Endodermal cell (in vitro differentiated cells): Measurements from ENCODE around the gene LIMS1. TPM values are rescaled to one million over a fixed set of nuclear protein-coding genes. Genes with fewer than 3 reads are reported as not detected.

ENCODE experiments used
- DNase-seq: peaks from one replicate; pipeline ENCODE4 v3.0.0-alpha.2; 2017
- H3K27ac ChIP-seq: 2 replicates; pipeline ENCODE4 v1.5.1; 2013; ENCODE audit warnings: mild to moderate bottlenecking, low read depth, low read length, moderate library complexity
- H3K27me3 ChIP-seq: 2 replicates; pipeline ENCODE4 v1.6.1; 2013; ENCODE audit warnings: mild to moderate bottlenecking, low read length, moderate library complexity; ENCODE audit not compliant: insufficient read depth, control insufficient read depth, poor library complexity, severe bottlenecking
- H3K36me3 ChIP-seq: 2 replicates; pipeline ENCODE4 v1.7.0; 2013; ENCODE audit warnings: mild to moderate bottlenecking, low read length, moderate library complexity; ENCODE audit not compliant: control insufficient read depth, insufficient read depth
- H3K4me1 ChIP-seq: one replicate; pipeline ENCODE4 v1.7.0; 2013; ENCODE audit warnings: low read length; ENCODE audit not compliant: control insufficient read depth, insufficient read depth
- H3K4me3 ChIP-seq: 2 replicates; pipeline ENCODE4 v1.5.1; 2013; ENCODE audit warnings: mild to moderate bottlenecking, low read length, moderate library complexity
- H3K9ac ChIP-seq: 2 replicates; pipeline ENCODE4 v1.6.1; 2013; ENCODE audit warnings: mild to moderate bottlenecking, low read length, moderate library complexity; ENCODE audit not compliant: poor library complexity, severe bottlenecking; ENCODE audit errors: extremely low read depth
- H3K9me3 ChIP-seq: 2 replicates; pipeline ENCODE4 v1.6.1; 2013; ENCODE audit warnings: mild to moderate bottlenecking, low read length, moderate library complexity; ENCODE audit not compliant: control insufficient read depth
- H3K27ac Mint-ChIP-seq: 2 replicates; pipeline ENCODE4 v1.8.0; 2020; ENCODE audit warnings: mixed read lengths
- H3K27me3 Mint-ChIP-seq: 2 replicates; pipeline ENCODE4 v1.8.0; 2021; ENCODE audit warnings: mild to moderate bottlenecking, mixed read lengths; ENCODE audit not compliant: insufficient read depth
- H3K36me3 Mint-ChIP-seq: 2 replicates; pipeline ENCODE4 v1.8.0; 2020; ENCODE audit warnings: low read depth, mixed read lengths
- H3K4me1 Mint-ChIP-seq: 2 replicates; pipeline ENCODE4 v1.8.0; 2020; ENCODE audit warnings: mixed read lengths
- H3K4me3 Mint-ChIP-seq: 2 replicates; pipeline ENCODE4 v1.8.0; 2020; ENCODE audit warnings: mild to moderate bottlenecking, moderate library complexity, mixed read lengths
- H3K9me3 Mint-ChIP-seq: 2 replicates; pipeline ENCODE4 v1.8.0; 2020; ENCODE audit warnings: mild to moderate bottlenecking, mixed read lengths
- CTCF ChIP-seq: fragments of 200-600 bp; sonication (generic); conservative IDR thresholded peaks from 2 replicates; pipeline ENCODE4 v1.5.0; 2021; ENCODE audit warnings: antibody characterized with exemption, mild to moderate bottlenecking
- whole genome bisulfite sequencing, 2 experiments: methylation state at CpG; one replicate each; pipeline versions ENCODE4 v1.1.5 to v1.1.7; 2013; ENCODE audit warnings: missing lambda C conversion rate in 2 of 2, mixed read lengths in 1 of 2; ENCODE audit not compliant: insufficient coverage in 1 of 2, insufficient read length in 1 of 2; 5-methylcytosine and 5-hydroxymethylcytosine counted together
- total RNA-seq, 2 donors: library from RNA; stranded (reverse); fragmentation: NEBNext Ultra II Directional in 1 of 2; extraction: Animal tissue kit (Norgen Biotek cat#: 25700) in 1 of 2; gene quantifications; 2 replicates in 1 of 2; 3 replicates in 1 of 2; pipeline ENCODE4 v1.2.1, GENCODE V29; 2021

The LIMS1 gene
- total RNA-seq, 2 donors from 2014 or later: 45.9 to 46.6 TPM

GRCh38 chr2:108701208-108701607 is 166.9 kb downstream of the LIMS1 start:
- no peak for DNase-seq
- Histone ChIP-seq H3K4me1 (no peaks in the 10 kb centered on the region), H3K9me3 (no peaks in the 10 kb centered on the region), H3K36me3 (no peaks in the 10 kb centered on the region), H3K27me3 (no peaks in the 10 kb centered on the region), H3K4me3 (no peak overlapping the region), H3K9ac (no peak overlapping the region), H3K27ac (no peak overlapping the region)
- no peaks in the 10 kb centered on the region for H3K27me3 Mint-ChIP-seq
- no peak overlapping the region for H3K4me3 Mint-ChIP-seq
- H3K27ac Mint-ChIP-seq: no peak overlapping the region
- WGBS, 2 experiments: 97% methylated on average over 3 of the region's 3 CpGs; no CpG with 5 or more reads in 1 of the 2 experiments
- no peak for TF ChIP-seq CTCF
- H3K4me1 Mint-ChIP-seq: no peaks in the 10 kb centered on the region
- no peaks in the 10 kb centered on the region for H3K9me3 Mint-ChIP-seq
- no peaks in the 10 kb centered on the region for H3K36me3 Mint-ChIP-seq

GRCh38 chr2:108701806-108702205 is 167.5 kb downstream of the LIMS1 start:
- no peaks in the 10 kb centered on the region for H3K4me1 Mint-ChIP-seq
- no peak overlapping the region for H3K27ac Mint-ChIP-seq
- H3K9me3 Mint-ChIP-seq: no peaks in the 10 kb centered on the region
- Histone ChIP-seq H3K27me3 (no peaks in the 10 kb centered on the region), H3K27ac (no peak overlapping the region), H3K4me1 (no peaks in the 10 kb centered on the region), H3K9me3 (no peaks in the 10 kb centered on the region), H3K4me3 (no peak overlapping the region), H3K36me3 (no peaks in the 10 kb centered on the region), H3K9ac (no peak overlapping the region)
- 100% methylated on average over 2 of the region's 2 CpGs; no CpG with 5 or more reads in 1 of the 2 experiments for WGBS, 2 experiments
- no peaks in the 10 kb centered on the region for H3K27me3 Mint-ChIP-seq
- H3K4me3 Mint-ChIP-seq: no peak overlapping the region
- no peak for DNase-seq
- no peaks in the 10 kb centered on the region for H3K36me3 Mint-ChIP-seq
- TF ChIP-seq CTCF: no peak

- H3K27me3 ChIP-seq: no peaks in the 10 kb centered on the region
- Mint-ChIP-seq H3K4me1 (no peaks in the 10 kb centered on the region), H3K27ac (no peak overlapping the region), H3K27me3 (no peaks in the 10 kb centered on the region), H3K9me3 (peaks cover 1% of the 10 kb centered on the region), H3K4me3 (no peak overlapping the region), H3K36me3 (no peaks in the 10 kb centered on the region)
- no peaks in the 10 kb centered on the region for H3K9me3 ChIP-seq
- no peaks in the 10 kb centered on the region for H3K4me1 ChIP-seq
- H3K9ac ChIP-seq: no peak overlapping the region
- no peaks in the 10 kb centered on the region for H3K36me3 ChIP-seq
- 89% methylated on average over 1 of the region's 1 CpG; no CpG with 5 or more reads in 1 of the 2 experiments for WGBS, 2 experiments
- TF ChIP-seq CTCF: no peak
- DNase-seq: no peak
- no peak overlapping the region for H3K4me3 ChIP-seq
- H3K27ac ChIP-seq: no peak overlapping the region
These were observed 170.6 kb downstream of the LIMS1 start for GRCh38 chr2:108704871-108705270.
